ENCODE measurements around the gene AAMP.

DNA sequence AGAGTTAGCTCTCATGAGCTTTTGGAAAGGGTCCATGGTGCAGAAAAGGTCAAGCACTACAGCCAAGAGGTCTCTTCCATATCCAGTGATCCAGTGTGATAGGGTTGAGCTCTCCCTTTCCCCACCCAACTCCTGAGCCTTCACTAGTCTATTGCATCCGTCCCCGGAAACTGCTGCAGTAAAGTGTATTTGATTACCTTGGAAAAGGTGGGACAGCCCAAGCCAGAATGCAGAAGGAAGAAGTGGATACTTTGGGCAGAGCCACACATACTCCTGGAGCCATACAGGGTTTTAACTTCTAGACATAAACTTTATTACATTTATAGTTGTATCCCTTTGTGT, 3.9 kb upstream of the AAMP start:
- TF ChIP-seq, protein P1, sequence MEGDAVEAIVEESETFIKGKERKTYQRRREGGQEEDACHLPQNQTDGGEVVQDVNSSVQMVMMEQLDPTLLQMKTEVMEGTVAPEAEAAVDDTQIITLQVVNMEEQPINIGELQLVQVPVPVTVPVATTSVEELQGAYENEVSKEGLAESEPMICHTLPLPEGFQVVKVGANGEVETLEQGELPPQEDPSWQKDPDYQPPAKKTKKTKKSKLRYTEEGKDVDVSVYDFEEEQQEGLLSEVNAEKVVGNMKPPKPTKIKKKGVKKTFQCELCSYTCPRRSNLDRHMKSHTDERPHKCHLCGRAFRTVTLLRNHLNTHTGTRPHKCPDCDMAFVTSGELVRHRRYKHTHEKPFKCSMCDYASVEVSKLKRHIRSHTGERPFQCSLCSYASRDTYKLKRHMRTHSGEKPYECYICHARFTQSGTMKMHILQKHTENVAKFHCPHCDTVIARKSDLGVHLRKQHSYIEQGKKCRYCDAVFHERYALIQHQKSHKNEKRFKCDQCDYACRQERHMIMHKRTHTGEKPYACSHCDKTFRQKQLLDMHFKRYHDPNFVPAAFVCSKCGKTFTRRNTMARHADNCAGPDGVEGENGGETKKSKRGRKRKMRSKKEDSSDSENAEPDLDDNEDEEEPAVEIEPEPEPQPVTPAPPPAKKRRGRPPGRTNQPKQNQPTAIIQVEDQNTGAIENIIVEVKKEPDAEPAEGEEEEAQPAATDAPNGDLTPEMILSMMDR (IDR thresholded peaks at IDR 0.05): no peak
- no peak for TF ChIP-seq POLR2A (IDR thresholded peaks at IDR 0.05)

All from testis (tissue), 2 donors.